ACC112 (cell line): ENCODE measurements around the gene ANTXR1.

Experiments used
- H2AFZ ChIP-seq: fragments of 200-600 bp; sonication (generic); one replicate; pipeline ENCODE4 v1.6.0; 2017; ENCODE audit warnings: antibody characterized with exemption, low read length; ENCODE audit not compliant: unreplicated experiment
- H3K27ac ChIP-seq: fragments of 200-600 bp; sonication (generic); 2 replicates; pipeline ENCODE4 v1.5.1; 2014; ENCODE audit warnings: low read depth, mild to moderate bottlenecking, antibody characterized with exemption, low read length, moderate library complexity
- H3K27me3 ChIP-seq: fragments of 200-600 bp; sonication (generic); 2 replicates; pipeline ENCODE4 v1.6.1; 2014; ENCODE audit warnings: mild to moderate bottlenecking, antibody characterized with exemption, low read length, moderate library complexity, mixed read lengths; ENCODE audit not compliant: insufficient read depth
- H3K36me3 ChIP-seq: fragments of 200-600 bp; sonication (generic); 2 replicates; pipeline ENCODE4 v1.6.1; 2016; ENCODE audit warnings: mild to moderate bottlenecking, antibody characterized with exemption, low read length, moderate library complexity, mixed read lengths; ENCODE audit not compliant: insufficient read depth
- H3K4me1 ChIP-seq: fragments of 200-600 bp; sonication (generic); one replicate; pipeline ENCODE4 v1.6.1; 2016; ENCODE audit warnings: low read length, mixed read lengths; ENCODE audit not compliant: insufficient read depth, unreplicated experiment, control insufficient read depth
- H3K4me3 ChIP-seq: fragments of 200-600 bp; sonication (generic); 2 replicates; pipeline ENCODE4 v1.5.1; 2014; ENCODE audit warnings: mild to moderate bottlenecking, low read depth, low read length
- H3K79me2 ChIP-seq: fragments of 200-600 bp; sonication (generic); one replicate; pipeline ENCODE4 v1.6.0; 2016; ENCODE audit warnings: low read length; ENCODE audit not compliant: control insufficient read depth, unreplicated experiment, insufficient read depth

The ANTXR1 gene

GRCh38 chr2:68978098-68978497 lies 34.9 kb upstream of the ANTXR1 start:
- H2AFZ ChIP-seq: no peak overlapping the region
- no peaks in the 10 kb centered on the region for H3K27me3 ChIP-seq
- H3K27ac ChIP-seq: no peak overlapping the region
- no peaks in the 10 kb centered on the region for H3K79me2 ChIP-seq
- no peaks in the 10 kb centered on the region for H3K36me3 ChIP-seq
- H3K4me3 ChIP-seq: no peak overlapping the region
- H3K4me1 ChIP-seq: peaks cover 10% of the 10 kb centered on the region

- H3K4me1 ChIP-seq: no peaks in the 10 kb centered on the region
- H3K4me3 ChIP-seq: no peak overlapping the region
- H3K27ac ChIP-seq: no peak overlapping the region
- H3K79me2 ChIP-seq: no peaks in the 10 kb centered on the region
- H2AFZ ChIP-seq: no peak overlapping the region
- no peaks in the 10 kb centered on the region for H3K36me3 ChIP-seq
- H3K27me3 ChIP-seq: no peaks in the 10 kb centered on the region
Measured at GRCh38 chr2:68980956-68981355, 32.0 kb upstream of the ANTXR1 start.

GRCh38 chr2:68987021-68987503 lies 25.9 kb upstream of the ANTXR1 start:
- H3K27me3 ChIP-seq: no peaks in the 10 kb centered on the region
- H2AFZ ChIP-seq: no peak overlapping the region
- no peak overlapping the region for H3K27ac ChIP-seq
- H3K36me3 ChIP-seq: no peaks in the 10 kb centered on the region
- no peaks in the 10 kb centered on the region for H3K4me1 ChIP-seq
- H3K4me3 ChIP-seq: no peak overlapping the region
- H3K79me2 ChIP-seq: no peaks in the 10 kb centered on the region

- Histone ChIP-seq H2AFZ (no peak overlapping the region), H3K79me2 (no peaks in the 10 kb centered on the region), H3K27me3 (no peaks in the 10 kb centered on the region), H3K4me1 (no peaks in the 10 kb centered on the region), H3K4me3 (no peak overlapping the region), H3K27ac (no peak overlapping the region), H3K36me3 (no peaks in the 10 kb centered on the region)
Measured at GRCh38 chr2:68989035-68989434, 23.9 kb upstream of the ANTXR1 start.

GRCh38 chr2:68992341-68992740 lies 20.6 kb upstream of the ANTXR1 start:
- H3K36me3 ChIP-seq: no peaks in the 10 kb centered on the region
- no peaks in the 10 kb centered on the region for H3K79me2 ChIP-seq
- no peaks in the 10 kb centered on the region for H3K27me3 ChIP-seq
- peaks cover 18% of the 10 kb centered on the region for H3K4me1 ChIP-seq
- no peak overlapping the region for H3K27ac ChIP-seq
- no peak overlapping the region for H3K4me3 ChIP-seq
- H2AFZ ChIP-seq: no peak overlapping the region

- H3K79me2 ChIP-seq: no peaks in the 10 kb centered on the region
- H3K4me3 ChIP-seq: no peak overlapping the region
- H3K36me3 ChIP-seq: no peaks in the 10 kb centered on the region
- H3K4me1 ChIP-seq: peaks cover 18% of the 10 kb centered on the region
- H2AFZ ChIP-seq: no peak overlapping the region
- no peaks in the 10 kb centered on the region for H3K27me3 ChIP-seq
- H3K27ac ChIP-seq: no peak overlapping the region
Measured at GRCh38 chr2:68992933-68993332, 20.0 kb upstream of the ANTXR1 start.

- Histone ChIP-seq H3K4me1 (peaks cover 18% of the 10 kb centered on the region), H2AFZ (no peak overlapping the region), H3K27ac (no peak overlapping the region), H3K79me2 (no peaks in the 10 kb centered on the region), H3K27me3 (no peaks in the 10 kb centered on the region), H3K36me3 (no peaks in the 10 kb centered on the region), H3K4me3 (no peak overlapping the region)
Measured at GRCh38 chr2:68993660-68994059, 19.3 kb upstream of the ANTXR1 start.

- Histone ChIP-seq H3K4me3 (no peak overlapping the region), H3K36me3 (no peaks in the 10 kb centered on the region), H3K27me3 (no peaks in the 10 kb centered on the region), H3K27ac (no peak overlapping the region), H3K79me2 (no peaks in the 10 kb centered on the region), H2AFZ (no peak overlapping the region), H3K4me1 (peaks cover 18% of the 10 kb centered on the region)
Measured at GRCh38 chr2:68994864-68995263, 18.1 kb upstream of the ANTXR1 start.

GRCh38 chr2:68995916-68996315 lies 17.1 kb upstream of the ANTXR1 start:
- Histone ChIP-seq H3K4me1 (peaks cover 18% of the 10 kb centered on the region), H3K4me3 (no peak overlapping the region), H3K27ac (no peak overlapping the region), H2AFZ (no peak overlapping the region), H3K36me3 (no peaks in the 10 kb centered on the region), H3K79me2 (no peaks in the 10 kb centered on the region), H3K27me3 (no peaks in the 10 kb centered on the region)

GRCh38 chr2:68997401-68997800 lies 15.6 kb upstream of the ANTXR1 start:
- H3K79me2 ChIP-seq: no peaks in the 10 kb centered on the region

GRCh38 chr2:69001879-69002278 lies 11.1 kb upstream of the ANTXR1 start:
- Histone ChIP-seq H3K4me3 (no peak overlapping the region), H3K27me3 (no peaks in the 10 kb centered on the region; the same call in 1 of the 2 replicates), H2AFZ (no peak overlapping the region), H3K4me1 (no peaks in the 10 kb centered on the region), H3K79me2 (no peaks in the 10 kb centered on the region), H3K27ac (no peak overlapping the region), H3K36me3 (no peaks in the 10 kb centered on the region; the same call in 1 of the 2 replicates)

More at GRCh38 chr2:68997401-68997800, 15.6 kb upstream of the ANTXR1 start:
- H3K27ac ChIP-seq: no peak overlapping the region
- no peak overlapping the region for H3K4me3 ChIP-seq
- no peaks in the 10 kb centered on the region; the same call in 1 of the 2 replicates for H3K27me3 ChIP-seq
- no peak overlapping the region for H2AFZ ChIP-seq
- H3K4me1 ChIP-seq: peaks cover 18% of the 10 kb centered on the region
- H3K36me3 ChIP-seq: no peaks in the 10 kb centered on the region
